GM18502 (cell line): Measurements from ENCODE around the gene HOXC10.

Experiments
- ATAC-seq: cut with Tn5 transposase; IDR thresholded peaks from one replicate; pipeline ENCODE4 v1.9.1; 2021; ENCODE audit warnings: mild to moderate bottlenecking; ENCODE audit not compliant: unreplicated experiment, poor library complexity

HOXC10 gene

DNA sequence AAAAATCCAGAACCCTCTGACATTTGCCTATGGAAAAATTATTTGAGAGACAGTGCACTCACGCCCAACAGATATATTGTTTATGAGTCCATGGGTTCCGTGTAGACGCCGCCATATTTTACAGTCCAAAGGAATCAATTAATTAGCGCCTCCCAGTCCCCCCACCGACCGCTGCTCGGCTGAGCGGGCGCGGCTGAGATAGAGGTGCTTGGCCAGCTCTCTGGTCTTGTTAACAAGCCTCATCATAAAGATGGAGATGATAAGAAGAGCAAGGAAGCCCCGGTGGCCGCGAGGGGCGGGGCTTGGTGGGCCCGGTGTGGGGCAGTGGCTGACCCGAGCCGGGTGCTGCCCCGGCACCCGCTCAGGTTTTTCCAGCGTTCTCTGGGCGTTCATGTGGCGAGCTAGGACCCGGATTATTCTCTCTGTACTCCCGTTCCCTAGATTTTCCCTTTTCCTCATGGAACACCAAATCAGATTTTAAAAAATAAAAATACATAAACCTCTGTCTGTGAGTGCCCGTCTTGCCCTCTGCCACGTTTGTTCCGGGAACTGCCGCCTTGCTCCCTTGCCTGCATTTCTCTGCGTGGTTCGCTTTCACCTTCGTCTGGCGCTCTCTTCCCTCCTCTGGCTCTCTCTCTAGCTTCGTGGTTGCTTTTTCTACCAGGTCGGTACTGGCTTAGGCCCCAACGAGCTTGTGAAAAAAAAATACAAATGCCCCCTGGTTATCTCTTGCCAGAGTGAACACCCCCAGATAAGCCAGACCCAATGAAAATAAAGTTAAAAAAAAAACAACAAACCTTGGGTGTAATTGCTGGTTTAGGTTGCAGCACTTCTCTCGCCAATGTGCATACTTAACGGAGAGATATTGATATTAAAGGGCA, 21.3 kb upstream of the HOXC10 start:
- ATAC-seq, result no peak

DNA sequence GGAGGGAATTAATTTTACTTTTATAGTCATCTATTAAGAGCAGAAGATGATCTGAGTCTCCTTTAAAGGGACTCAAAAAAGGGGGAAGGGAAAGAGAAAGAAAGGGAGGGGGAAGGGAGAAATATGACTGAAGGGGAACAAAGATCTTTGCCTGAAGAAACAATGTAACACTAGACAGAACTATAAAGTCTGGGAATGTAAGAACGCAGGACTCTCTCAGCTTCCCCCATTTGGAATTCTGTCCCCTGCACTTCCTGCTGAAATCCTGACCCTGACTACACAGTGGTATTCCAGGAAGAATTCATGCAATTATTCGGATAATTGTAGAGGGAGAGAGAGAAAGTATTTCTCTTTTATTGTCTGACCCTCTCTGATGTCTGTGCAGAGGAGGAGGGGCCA, 20.6 kb upstream of the HOXC10 start:
- no peak for ATAC-seq

DNA sequence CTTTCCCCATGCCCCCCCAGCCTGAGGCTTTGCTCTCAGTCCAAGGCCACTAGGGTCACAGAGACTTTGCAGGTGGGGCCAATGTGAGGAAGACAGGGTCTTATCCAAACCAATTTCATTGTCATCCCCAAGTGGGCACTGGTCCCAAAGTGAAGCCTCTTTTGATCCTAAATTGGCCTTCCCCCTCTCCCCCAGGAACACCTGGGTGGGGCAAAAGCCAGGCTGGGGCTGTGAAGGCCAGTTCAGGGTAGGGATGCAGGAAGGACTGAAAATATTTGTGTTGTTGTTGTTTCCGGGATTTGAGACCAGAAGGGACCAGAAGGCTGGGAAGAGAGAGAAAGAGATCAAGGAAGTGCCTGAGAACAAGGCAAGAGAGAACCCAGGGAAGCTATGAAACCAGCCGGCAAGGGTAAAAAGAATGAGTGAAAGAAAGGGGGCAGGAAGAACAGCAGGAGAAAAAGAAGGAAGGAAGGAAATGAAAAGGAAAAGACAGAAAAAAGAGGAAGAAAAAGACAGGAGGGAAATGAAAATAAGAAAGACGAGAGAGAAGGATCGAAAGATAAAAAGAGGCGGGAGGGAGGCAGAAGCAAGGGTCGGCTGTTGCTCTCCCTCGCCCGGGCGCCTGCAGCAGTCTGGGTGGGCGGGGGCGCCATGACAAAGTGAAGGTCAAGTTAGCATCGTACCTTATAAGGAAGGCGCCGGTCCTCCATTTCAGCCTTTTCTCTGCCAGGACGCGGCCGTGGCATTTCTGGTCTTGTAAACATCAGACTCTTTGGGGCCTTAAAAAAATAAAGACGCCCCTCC, 19.5 kb upstream of the HOXC10 start:
- ATAC-seq, result no peak

DNA sequence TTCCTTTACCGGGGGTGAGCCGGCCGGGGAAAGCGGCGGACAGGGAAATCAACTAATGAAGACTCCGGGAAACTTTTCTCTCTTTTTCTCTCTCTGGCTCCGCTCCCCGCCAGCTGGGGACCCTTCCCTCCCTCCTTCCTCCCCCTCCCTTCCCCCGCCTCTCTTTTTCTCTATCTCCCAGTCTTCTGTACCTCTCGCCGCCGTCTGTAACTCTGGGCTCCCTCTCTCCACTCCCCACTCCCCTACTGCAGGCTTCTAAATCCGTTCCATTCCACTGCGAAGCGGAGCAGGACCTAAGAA, 18.9 kb upstream of the HOXC10 start:
- no peak for ATAC-seq

DNA sequence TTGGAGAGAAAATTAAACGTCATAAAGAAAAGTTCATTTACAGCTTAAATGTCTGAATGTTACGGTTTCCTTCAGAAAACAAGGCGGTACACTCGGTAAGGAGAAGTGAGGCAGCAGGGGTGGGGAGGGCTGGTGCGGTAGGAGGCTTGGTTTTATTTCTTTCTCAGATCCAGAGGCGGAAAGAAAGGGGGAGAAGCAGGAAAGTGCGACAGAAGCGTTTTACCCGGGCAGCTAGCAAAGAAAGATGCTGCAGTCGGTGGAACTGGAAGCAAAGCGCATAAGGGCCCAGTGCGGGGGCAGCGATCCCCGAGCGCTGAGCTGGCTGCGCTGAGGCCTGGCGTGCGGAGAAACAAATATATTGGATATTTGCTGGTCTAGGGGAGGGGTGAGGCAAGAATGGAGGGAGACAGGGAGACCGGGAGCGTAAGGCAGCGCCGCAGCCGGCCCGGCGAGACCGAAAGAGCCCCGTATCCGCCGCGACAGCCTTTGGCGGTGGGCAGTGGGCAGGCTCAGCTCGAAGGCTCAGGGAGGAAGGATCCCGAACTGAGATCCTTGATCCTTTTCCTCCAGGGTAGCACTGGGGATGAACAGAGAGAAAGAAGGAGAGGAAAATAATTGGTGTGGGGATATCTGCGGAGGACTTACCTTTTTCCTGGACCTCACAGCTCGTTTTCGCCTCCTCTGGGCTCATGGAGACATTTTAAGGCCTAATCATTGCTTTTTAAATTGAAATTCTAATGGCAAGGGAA, 18.4 kb upstream of the HOXC10 start:
- no peak for ATAC-seq

DNA sequence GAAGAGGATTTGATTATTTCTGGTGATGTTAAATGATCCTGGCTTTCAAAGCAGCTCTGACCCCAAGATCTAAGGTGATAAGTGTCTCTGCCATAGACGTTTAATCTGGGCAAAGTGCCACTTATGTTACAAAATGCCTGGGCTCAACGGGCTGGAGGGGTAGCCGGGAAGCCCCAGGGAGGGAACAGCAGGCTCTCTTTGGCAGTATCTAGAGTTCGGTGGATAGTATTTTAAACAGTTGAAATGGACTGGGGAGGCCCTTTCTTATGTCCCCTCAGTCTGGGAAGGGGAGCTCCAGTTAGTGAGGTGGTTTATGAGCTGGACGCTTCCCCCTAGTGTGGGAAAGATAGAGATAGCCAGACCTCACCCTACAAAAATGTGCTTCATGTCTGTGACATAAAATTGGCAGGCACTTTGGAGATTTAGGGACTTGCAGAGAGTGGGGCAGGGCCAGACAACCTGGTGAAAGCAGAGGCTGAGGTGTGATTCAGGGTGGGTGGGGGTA, 17.5 kb upstream of the HOXC10 start:
- ATAC-seq, result no peak

DNA sequence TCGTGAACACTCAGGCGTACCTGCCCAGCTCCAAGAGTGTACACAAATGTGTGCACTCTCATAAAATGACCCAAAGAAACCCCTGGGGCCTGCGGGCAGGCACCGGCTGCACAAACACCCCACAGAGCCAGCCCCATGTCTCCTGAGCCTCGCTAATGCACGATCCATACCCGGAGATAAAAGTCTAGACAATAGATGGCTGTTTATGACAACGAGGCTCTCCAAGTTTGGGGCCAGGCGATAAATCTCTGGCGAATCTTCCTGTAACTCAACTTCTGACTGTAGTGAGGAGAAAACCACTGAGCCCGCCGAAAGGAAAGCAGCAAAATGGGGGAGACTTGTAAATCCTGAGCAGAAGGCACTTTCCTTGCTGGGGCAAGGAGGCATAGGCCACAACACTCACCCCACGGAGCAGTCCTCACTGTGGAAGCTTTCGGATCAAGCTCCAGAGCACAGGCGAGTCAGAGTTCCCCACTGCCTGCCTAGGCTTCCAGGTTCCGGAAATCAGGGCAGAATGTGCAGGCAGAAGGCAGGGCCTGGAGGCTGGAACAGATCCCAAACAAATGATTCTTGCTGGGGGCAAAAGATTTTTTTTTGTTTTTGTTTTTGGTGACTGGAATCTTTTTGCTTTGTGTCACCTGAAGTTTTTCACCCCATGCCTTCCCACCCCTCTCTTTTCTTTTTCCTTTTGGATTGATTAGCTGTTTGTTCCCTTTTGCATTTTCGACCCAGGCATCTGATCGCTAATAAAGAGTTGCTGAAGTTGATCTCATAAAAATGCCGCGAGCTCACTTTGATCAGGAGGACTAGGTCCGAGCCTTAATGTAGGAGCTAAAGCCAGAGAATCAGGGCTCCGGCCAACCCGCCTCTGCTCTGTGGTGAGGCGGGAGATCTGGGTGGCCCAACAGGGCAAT, 16.5 kb upstream of the HOXC10 start:
- ATAC-seq, result no peak

DNA sequence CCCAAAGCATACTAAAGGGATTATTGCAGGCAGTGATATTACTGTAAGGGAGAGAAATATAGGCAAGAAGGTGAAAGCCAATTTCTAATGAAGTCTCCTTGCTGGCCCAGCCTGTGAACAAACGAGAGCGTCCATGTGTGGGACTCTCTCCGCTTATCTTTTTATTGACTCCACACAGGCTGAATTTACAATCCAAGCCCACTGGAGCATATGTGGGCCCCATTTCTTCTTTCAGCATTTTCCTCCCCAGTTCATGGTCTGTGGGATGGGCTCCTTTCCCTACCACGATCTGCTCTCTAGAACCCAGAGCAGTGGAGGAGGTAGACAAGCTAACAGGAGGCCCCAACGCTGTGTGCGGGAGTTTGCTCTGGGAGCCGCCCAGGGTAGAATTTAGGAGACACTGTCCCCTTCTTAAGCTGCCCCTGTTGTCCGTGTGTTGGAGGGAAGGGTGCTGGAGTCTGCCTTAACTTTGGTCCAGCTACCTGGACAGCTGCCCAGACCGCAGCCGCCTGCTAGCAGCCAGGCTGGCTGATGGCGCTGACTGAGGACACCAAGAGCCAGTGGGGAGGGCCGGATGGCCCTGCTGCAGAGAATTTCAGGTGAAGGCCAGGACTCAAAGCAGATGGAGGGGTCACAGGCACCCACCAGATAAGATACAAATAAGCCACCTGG, 15.2 kb upstream of the HOXC10 start:
- ATAC-seq, result no peak

DNA sequence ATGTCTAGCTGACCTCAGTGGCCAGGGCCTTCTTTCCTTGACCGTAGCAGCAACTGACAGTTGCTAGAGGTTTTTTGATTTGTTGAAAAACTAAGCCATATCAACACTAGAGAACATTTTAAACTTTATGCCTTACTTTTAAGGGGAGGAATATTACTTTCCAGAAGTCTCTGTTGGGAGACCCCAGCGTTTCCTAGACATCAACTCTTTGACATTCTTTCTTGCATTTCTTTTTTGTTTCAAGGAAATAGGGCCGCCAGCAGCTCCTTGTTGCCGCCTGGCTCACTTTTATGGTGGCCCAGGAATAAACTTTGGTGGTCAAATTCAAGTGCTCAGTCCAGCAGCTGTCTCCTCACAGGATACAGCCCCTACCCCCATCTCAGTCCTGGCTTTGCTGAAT, 14.5 kb upstream of the HOXC10 start:
- ATAC-seq, result no peak

DNA sequence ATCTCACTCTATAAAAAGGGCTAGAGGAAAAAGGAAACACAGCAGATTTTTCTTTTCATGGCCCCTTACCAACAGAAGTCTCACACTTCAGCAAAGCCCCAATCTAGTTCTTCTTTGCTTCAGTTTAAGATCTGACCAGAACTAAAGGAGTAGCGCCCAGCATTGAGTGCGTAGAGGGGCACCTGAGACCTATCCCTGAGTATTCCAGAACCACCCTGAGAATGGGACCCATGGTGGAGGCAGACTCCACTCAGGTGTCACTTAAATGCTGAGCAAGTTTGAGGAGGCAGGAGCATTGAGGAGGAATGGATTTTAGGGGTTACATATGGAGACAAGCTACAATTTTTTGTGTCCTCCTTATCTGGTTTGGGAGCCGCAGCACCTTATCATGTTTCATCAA, 13.8 kb upstream of the HOXC10 start:
- ATAC-seq, result no peak

DNA sequence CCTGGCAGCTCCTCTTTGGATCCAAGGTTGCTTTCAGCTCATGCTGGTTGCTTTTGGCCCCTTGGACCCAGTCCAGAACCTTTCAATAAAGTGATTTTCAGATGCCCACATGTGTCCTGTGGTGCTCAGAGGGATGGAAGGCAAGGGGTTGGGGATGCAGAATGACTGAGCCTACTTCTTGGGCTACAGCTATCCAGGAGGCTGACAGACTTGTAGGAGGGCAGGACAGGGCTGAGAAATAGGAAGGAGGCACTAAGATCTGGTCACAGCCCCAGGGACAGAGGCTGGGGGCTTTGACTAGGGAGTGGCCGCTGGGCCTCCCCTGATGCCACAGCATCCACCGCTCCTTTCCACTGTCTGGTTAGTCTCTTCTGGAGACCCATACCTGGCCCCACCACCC, 13.3 kb upstream of the HOXC10 start:
- ATAC-seq, result no peak

DNA sequence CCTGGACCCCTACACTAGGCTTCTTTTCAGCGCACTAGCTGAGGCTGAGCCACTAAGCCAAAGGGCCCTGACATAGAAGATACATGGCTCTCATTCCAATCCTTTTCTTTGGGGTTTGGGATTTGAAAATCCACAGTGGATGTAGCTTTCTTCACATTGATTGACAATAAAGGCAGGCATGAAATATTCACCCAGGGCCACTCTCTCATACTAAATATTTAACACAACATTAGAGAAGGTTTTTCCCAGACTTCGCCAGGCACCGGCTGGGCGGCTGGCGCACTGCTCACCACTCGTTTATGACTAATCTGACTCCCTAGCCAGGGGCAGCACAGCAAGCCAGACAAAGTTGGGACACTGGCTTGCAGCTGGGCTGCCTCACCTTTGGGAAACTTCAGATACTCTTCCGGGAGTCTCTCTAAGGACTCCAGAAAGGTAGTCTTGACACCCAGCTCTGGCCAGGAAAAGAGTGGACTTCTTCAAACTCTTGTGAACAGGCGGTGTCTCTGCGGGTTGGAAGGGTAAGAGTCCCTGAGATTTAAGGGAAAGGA, 12.7 kb upstream of the HOXC10 start:
- ATAC-seq, result no peak

DNA sequence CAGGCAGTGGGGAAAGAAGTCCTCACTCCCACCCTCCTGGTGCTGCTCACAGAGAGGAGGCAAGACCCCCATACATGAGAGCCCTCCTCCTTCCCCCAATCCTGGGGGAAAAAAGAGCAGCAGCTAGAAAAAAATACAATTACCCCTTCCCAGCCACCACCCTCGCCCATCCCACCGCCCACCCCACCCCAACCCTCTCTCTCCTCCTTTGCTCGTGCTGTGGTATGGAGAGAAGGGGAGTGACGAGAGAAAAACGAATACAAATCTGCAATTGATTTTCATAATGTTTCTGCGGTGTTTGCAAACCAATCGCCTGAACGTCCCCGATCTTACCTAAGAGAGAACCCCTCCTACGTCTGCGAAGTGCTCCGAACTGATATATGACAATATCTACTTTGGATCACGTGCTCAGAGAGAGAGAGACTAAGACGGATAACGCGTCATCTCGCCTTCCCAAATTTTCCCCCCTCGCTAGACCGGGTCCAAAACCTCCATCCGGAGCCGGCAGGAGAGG, 12.2 kb upstream of the HOXC10 start, which contains the start of gene HOXC11:
Gene HOXC11 (plus strand): TSS at position 405 of the 514 bp plus-strand sequence. CDS start 116 bp downstream, outside the sequence.
- no peak for ATAC-seq

DNA sequence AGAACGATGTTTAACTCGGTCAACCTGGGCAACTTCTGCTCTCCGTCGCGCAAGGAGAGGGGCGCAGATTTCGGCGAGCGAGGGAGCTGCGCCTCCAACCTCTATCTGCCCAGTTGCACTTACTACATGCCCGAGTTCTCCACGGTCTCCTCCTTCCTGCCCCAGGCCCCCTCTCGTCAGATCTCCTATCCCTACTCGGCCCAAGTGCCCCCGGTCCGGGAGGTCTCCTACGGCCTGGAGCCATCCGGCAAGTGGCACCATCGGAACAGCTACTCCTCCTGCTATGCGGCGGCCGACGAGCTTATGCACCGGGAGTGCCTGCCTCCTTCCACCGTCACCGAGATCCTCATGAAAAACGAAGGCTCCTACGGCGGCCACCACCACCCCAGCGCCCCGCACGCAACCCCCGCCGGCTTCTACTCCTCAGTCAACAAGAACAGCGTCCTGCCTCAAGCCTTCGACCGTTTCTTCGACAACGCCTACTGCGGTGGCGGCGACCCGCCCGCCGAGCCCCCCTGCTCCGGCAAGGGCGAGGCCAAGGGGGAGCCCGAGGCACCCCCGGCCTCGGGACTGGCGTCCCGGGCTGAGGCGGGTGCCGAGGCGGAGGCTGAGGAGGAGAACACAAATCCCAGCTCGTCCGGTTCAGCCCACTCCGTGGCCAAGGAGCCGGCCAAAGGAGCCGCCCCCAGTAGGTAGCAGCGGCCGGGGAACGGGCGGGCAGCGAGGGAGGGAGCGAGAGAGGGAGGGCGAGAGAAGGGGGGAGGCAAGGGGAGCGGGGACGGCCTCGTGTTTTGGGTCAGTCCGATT, 11.5 kb upstream of the HOXC10 start:
- no peak for ATAC-seq

DNA sequence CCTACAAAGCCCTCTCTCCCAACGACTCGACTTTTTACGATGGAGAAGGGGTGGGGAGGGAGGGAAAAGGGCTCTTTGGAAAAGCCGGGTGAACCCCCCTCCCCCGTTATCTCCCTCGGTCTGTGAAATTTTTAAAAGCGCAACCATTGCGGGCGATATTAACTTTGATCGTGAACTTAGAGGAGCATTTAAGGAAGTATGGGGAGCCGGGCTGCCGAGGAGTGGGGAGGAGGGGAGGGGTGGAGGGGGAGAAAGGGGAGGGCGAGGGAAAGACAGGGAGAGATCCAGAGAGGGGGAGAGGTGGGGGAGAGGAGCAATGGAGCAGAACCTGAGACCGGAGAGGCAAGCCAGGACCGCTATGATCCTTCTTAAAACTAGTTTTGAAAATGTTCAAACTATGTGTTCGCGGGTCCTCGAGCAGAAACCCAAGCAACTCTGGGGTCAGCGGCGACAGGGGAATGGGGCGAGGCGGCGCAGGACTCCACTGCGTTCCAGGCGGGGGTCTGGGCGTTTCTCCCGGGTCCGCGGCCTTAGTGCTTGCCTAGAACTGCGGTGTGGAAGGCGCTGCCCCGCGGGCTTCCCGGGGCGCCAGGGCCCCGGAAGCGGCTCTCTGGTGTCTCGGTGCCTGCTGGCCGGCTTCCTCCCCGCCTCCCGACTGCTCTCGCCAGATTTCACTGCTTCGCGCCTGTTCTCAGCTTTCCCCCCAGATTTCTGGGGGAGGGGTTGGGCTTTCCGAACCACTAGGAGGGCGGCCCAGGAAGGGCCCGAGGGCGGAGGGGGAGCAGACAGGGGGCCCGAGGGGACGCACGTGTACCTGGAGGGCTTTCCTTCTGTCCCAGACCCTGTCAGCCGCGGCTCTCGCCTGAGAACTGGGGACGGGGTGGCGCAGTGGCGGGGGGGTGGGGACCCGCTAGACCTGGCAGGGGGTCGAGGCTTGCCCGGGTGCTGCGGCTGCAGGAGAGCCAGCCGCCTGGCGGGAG, 10.6 kb upstream of the HOXC10 start, which contains the start of gene HOTAIR:
Gene HOTAIR (minus strand): TSS at position 871 of the 980 bp plus-strand sequence.
- ATAC-seq, result no peak

DNA sequence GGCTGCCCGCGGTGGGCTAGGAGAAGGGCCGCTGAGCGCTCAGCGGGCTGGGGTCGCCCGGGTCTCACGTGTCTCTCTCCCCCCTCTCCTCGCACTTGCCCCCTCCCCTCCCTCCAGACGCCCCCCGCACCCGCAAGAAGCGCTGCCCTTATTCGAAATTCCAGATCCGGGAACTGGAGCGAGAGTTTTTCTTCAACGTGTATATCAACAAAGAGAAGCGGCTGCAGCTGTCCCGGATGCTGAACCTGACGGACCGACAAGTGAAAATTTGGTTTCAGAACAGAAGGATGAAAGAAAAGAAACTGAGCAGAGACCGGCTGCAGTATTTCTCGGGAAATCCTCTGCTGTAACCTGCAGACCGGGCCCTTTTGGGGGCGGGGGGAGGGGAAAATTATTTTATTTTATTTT, 9.9 kb upstream of the HOXC10 start:
- no peak for ATAC-seq
